GM19023 (cell line): ENCODE data around the gene TCL1B.
A peak's percentile ranks its signal among the peaks of the same experiment; 100 is the strongest.

Experiments used
- ATAC-seq: cut with Tn5 transposase; IDR thresholded peaks from one replicate; pipeline ENCODE4 v1.9.1; 2021; ENCODE audit warnings: mild to moderate bottlenecking, moderate library complexity; ENCODE audit not compliant: unreplicated experiment

Gene TCL1B

GRCh38 chr14:95666450-95666849, 19.8 kb upstream of the TCL1B start:
- ATAC-seq: no peak

- no peak for ATAC-seq
Observed at GRCh38 chr14:95667249-95667693, 19.0 kb upstream of the TCL1B start.

GRCh38 chr14:95668235-95668772, 17.9 kb upstream of the TCL1B start:
- no peak for ATAC-seq

GRCh38 chr14:95674613-95675012, 11.6 kb upstream of the TCL1B start:
- no peak for ATAC-seq

- no peak for ATAC-seq
Observed at GRCh38 chr14:95675486-95675885, 10.7 kb upstream of the TCL1B start.

GRCh38 chr14:95677179-95677835, 8.9 kb upstream of the TCL1B start:
- ATAC-seq: no peak

- no peak for ATAC-seq
Observed at GRCh38 chr14:95679148-95679815, 6.9 kb upstream of the TCL1B start.

GRCh38 chr14:95679998-95680735, 6.1 kb upstream of the TCL1B start:
- no peak for ATAC-seq

- no peak for ATAC-seq
Observed at GRCh38 chr14:95681153-95681552, 5.1 kb upstream of the TCL1B start.

GRCh38 chr14:95683793-95684192, 2.4 kb upstream of the TCL1B start:
- ATAC-seq: no peak

GRCh38 chr14:95686935-95687334, 709 bp downstream of the TCL1B start:
- no peak for ATAC-seq

GRCh38 chr14:95689441-95689840, 3.2 kb downstream of the TCL1B start:
- no peak for ATAC-seq

GRCh38 chr14:95690815-95691214, 4.6 kb downstream of the TCL1B start:
- ATAC-seq: no peak

GRCh38 chr14:95691591-95691990, 5.4 kb downstream of the TCL1B start:
- ATAC-seq: no peak

GRCh38 chr14:95692109-95692508, 5.9 kb downstream of the TCL1B start:
- no peak for ATAC-seq

GRCh38 chr14:95695051-95695450, 8.8 kb downstream of the TCL1B start:
- ATAC-seq: no peak

- no peak for ATAC-seq
Observed at GRCh38 chr14:95695913-95696312, 9.7 kb downstream of the TCL1B start.

GRCh38 chr14:95696741-95697140, 10.5 kb downstream of the TCL1B start:
- no peak for ATAC-seq

- ATAC-seq: peak; percentile 57
Observed at GRCh38 chr14:95697764-95698163, 11.5 kb downstream of the TCL1B start.

- no peak for ATAC-seq
Observed at GRCh38 chr14:95698287-95698686, 12.1 kb downstream of the TCL1B start.

- ATAC-seq: no peak
Observed at GRCh38 chr14:95699412-95699811, 13.2 kb downstream of the TCL1B start.
